ENCODE results near the gene UBE2M.

GRCh38 chr19:58551577-58552471, 6.6 kb downstream of the UBE2M start:
- no peak for TF ChIP-seq GATA3 (IDR thresholded peaks at IDR 0.05; ENCODE audit: low read depth, low read length)
- no peak for TF ChIP-seq GATA2 (IDR thresholded peaks at IDR 0.05; ENCODE audit: low read depth, low read length)
